HFFc6 (cell line): ENCODE data around the gene TMEM183A. TPM values are rescaled to one million over a fixed set of nuclear protein-coding genes. Genes with fewer than 3 reads are reported as not detected.

Source experiments
- DNase-seq: peaks from one replicate; pipeline ENCODE4 v3.0.0-alpha.2; 2018
- H3K27ac Mint-ChIP-seq: 2 replicates; pipeline ENCODE4 v1.8.0; 2020; ENCODE audit warnings: mild to moderate bottlenecking, mixed read lengths
- H3K27me3 Mint-ChIP-seq: 2 replicates; pipeline ENCODE4 v1.8.0; 2021; ENCODE audit warnings: mild to moderate bottlenecking, moderate library complexity, mixed read lengths; ENCODE audit not compliant: insufficient read depth
- H3K36me3 Mint-ChIP-seq: 2 replicates; pipeline ENCODE4 v1.8.0; 2021; ENCODE audit warnings: low read depth, mixed read lengths
- H3K4me1 Mint-ChIP-seq: 2 replicates; pipeline ENCODE4 v1.8.0; 2020; ENCODE audit warnings: low read depth, mixed read lengths
- H3K4me3 Mint-ChIP-seq: 2 replicates; pipeline ENCODE4 v1.8.0; 2020; ENCODE audit warnings: mild to moderate bottlenecking, moderate library complexity, mixed read lengths
- H3K9me3 Mint-ChIP-seq: 2 replicates; pipeline ENCODE4 v1.8.0; 2020; ENCODE audit warnings: mild to moderate bottlenecking, mixed read lengths
- total RNA-seq, 6 experiments: library from RNA; stranded (reverse); fragmentation: NEBNext Ultra II Directional; extraction: Animal tissue kit (Norgen Biotek cat#: 25700); gene quantifications; 2 replicates in 1 of 6; 3 replicates in 5 of 6; pipeline ENCODE4 v1.2.3, GENCODE V29; 2021
- TF ChIP-seq, protein P1 (sequence below): fragments of 200-600 bp; sonication (generic); IDR thresholded peaks from 2 replicates; pipeline ENCODE4 v1.5.0; 2021; ENCODE audit warnings: antibody characterized with exemption, mild to moderate bottlenecking

TMEM183A gene
- total RNA-seq, 6 experiments from 2014 or later = 38.6 to 50.6 (median 45.1) TPM

DNA sequence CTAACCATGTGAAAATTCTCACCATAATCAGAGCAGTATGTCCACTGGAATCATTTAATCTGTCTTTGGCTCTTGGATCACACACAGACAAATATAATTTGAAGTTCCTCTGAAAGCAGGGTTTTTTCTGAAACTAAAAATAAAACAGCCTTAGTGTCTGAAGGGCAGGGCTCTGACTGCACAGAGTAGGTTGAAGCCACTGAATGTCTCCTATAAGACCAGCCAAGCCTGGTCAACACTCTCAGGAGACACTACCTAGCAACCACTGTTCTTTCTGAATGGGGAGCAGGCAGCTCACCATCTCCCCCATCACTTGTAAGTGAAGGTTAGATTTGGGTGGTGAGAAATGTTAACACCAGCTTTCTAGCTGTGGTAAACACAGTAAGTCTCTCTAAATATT is 16.1 kb upstream of the TMEM183A start:
- H3K9me3 Mint-ChIP-seq = no peaks in the 10 kb centered on the region
- H3K27me3 Mint-ChIP-seq = peaks cover 37% of the 10 kb centered on the region
- no peak overlapping the region for H3K27ac Mint-ChIP-seq
- DNase-seq = no peak
- TF ChIP-seq, protein P1, sequence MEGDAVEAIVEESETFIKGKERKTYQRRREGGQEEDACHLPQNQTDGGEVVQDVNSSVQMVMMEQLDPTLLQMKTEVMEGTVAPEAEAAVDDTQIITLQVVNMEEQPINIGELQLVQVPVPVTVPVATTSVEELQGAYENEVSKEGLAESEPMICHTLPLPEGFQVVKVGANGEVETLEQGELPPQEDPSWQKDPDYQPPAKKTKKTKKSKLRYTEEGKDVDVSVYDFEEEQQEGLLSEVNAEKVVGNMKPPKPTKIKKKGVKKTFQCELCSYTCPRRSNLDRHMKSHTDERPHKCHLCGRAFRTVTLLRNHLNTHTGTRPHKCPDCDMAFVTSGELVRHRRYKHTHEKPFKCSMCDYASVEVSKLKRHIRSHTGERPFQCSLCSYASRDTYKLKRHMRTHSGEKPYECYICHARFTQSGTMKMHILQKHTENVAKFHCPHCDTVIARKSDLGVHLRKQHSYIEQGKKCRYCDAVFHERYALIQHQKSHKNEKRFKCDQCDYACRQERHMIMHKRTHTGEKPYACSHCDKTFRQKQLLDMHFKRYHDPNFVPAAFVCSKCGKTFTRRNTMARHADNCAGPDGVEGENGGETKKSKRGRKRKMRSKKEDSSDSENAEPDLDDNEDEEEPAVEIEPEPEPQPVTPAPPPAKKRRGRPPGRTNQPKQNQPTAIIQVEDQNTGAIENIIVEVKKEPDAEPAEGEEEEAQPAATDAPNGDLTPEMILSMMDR = no peak
- peaks cover 15% of the 10 kb centered on the region for H3K4me1 Mint-ChIP-seq
- H3K36me3 Mint-ChIP-seq = no peaks in the 10 kb centered on the region
- no peak overlapping the region for H3K4me3 Mint-ChIP-seq

DNA sequence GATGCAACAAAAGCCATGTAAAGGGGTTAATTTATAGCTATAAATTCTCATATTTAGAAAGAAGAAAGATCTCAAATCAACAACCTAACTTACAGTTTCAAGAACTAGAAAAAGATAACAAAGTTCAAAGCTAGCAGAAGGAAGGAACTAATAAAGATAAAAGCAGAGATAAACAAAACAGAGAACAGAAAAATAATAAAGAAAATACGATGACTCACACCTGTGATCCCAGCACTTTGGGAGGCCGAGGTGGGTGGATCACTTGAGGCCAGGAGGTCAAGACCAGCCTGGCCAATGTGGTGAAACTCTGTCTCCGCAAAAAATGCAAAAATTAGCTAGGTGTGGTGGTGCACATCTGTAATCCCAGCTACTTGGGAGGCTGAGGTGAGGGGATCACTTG is 12.4 kb upstream of the TMEM183A start:
- no peaks in the 10 kb centered on the region for H3K9me3 Mint-ChIP-seq
- peaks cover 22% of the 10 kb centered on the region for H3K4me1 Mint-ChIP-seq
- peaks cover 25% of the 10 kb centered on the region for H3K27me3 Mint-ChIP-seq
- no peak overlapping the region; the same call in 1 of the 2 replicates for H3K4me3 Mint-ChIP-seq
- H3K27ac Mint-ChIP-seq = no peak overlapping the region
- H3K36me3 Mint-ChIP-seq = no peaks in the 10 kb centered on the region
- TF ChIP-seq, protein P1 = no peak
- DNase-seq = no peak

DNA sequence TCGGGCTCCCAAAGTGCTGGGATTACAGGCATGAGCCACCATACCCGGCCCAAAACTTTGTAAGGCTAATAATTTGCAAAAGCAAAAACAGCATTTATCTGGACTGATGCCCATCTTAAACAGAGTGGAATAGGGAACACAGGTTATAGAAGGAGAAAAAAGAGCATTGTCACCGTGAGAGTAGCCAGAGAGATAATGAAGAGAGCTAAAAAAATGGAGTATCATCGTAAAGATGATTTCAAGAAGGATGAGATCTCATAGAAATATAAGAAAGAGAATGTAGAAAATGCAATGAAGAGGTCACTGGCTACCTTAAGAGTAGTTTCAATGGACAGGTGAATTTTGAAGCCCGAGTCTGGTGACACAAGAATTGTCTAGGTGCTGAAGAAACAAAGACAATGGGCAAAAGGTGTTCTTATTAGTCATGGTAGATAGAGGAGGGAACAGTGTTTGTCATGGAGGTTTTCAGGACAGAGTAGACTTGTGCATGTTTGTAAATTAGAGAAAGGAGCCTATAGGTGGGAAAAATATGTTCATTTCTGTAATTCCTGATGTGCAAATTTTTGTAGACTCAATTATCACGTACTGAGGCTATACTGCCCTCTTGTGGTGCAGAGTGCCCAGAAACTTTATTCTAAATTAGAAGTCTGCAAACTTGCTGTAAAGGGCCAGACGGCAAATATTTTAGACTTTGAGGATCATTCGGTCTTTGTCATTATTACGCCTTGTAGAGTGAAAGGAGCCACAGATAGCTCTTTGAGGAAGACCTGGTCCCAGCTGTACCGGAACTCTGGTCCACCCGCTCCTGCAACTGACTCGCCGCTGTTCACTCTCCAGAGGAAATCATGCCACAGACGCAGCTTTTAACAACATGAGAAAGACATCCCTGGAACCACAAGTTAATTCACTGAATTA is 8.1 kb upstream of the TMEM183A start:
- no peaks in the 10 kb centered on the region for H3K9me3 Mint-ChIP-seq
- peaks cover 30% of the 10 kb centered on the region for H3K4me1 Mint-ChIP-seq
- TF ChIP-seq, protein P1 = peak; percentile 92
- no peak overlapping the region for H3K27ac Mint-ChIP-seq
- H3K27me3 Mint-ChIP-seq = peaks cover 11% of the 10 kb centered on the region
- DNase-seq = peak; percentile 49
- H3K4me3 Mint-ChIP-seq = peak overlapping the region; percentile 77; the same call in 1 of the 2 replicates
- no peaks in the 10 kb centered on the region for H3K36me3 Mint-ChIP-seq

DNA sequence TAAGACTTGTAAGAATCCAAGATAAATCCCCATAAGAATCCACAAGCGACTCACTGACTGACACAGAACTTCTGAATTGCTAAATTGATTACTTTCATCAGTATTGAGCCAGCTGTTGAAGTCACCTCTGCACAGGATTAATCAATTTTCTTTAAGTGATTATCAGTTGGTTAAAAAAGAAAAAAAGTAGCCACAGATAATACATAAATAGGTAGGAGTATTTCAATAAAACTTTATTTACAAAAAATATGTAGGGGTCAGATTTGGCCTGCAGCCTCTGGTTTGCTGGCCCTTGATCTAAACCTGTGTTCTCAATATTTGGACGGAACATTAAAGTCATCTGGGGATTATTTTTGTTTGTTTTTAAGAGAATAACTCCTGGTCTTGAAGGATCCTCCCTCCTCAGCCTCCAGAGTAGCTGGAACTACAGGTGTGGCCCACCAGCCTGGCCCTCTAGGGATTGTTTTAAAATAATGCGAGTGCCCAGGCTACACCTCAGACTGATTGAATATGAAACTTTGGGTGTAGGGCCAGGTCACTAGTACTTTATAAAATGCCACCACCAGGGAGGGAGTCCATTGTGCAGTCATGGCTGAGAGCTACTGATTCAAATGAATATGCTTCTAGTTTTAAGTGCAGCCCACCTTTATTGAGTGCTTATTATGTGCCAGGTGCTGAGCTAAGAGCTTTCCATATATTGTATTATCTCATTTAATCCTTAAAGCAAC is 6.8 kb upstream of the TMEM183A start:
- no peaks in the 10 kb centered on the region for H3K36me3 Mint-ChIP-seq
- H3K27ac Mint-ChIP-seq = no peak overlapping the region
- no peak overlapping the region for H3K4me3 Mint-ChIP-seq
- TF ChIP-seq, protein P1 = no peak
- H3K9me3 Mint-ChIP-seq = no peaks in the 10 kb centered on the region
- DNase-seq = no peak
- H3K4me1 Mint-ChIP-seq = peaks cover 19% of the 10 kb centered on the region
- peaks cover 11% of the 10 kb centered on the region for H3K27me3 Mint-ChIP-seq

DNA sequence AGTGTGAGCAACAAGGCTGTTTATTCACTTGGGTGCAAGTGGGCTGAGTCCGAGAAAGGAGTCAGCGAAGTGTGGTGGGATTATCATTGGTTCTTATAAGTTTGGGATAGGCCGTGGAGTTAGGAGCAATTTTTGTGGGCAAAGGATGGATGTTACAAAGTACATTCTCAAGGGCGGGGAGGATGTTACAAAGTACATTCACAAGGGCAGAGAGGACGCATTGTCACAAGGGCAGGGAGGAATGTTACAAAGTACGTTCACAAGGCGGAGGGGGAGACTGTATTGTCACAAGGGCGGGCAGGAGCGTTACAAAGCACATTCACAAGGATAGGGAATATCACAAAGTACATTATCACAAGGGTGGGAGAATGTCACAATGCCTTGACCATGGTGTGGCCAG is 5.2 kb upstream of the TMEM183A start:
- H3K27me3 Mint-ChIP-seq = peaks cover 9% of the 10 kb centered on the region
- no peak overlapping the region for H3K4me3 Mint-ChIP-seq
- peaks cover 24% of the 10 kb centered on the region for H3K4me1 Mint-ChIP-seq
- no peaks in the 10 kb centered on the region for H3K9me3 Mint-ChIP-seq
- H3K36me3 Mint-ChIP-seq = no peaks in the 10 kb centered on the region
- TF ChIP-seq, protein P1 = no peak
- H3K27ac Mint-ChIP-seq = no peak overlapping the region
- DNase-seq = no peak
